ENCODE results near the gene RIMBP2.

The RIMBP2 gene

GRCh38 chr12:130709971-130710732, 5.9 kb downstream of the RIMBP2 start:
- DNase-seq (ENCODE audit: low read depth): no peak
- no peak overlapping the region for H3K4me3 ChIP-seq (ENCODE audit: low read depth, low read length)
- TF ChIP-seq MYC (IDR thresholded peaks at IDR 0.05; ENCODE audit: low read depth, low read length): no peak
- no peak for TF ChIP-seq POLR2A (IDR thresholded peaks at IDR 0.05; ENCODE audit: extremely low read depth, insufficient read length)
- no peak for TF ChIP-seq CTCF (IDR thresholded peaks at IDR 0.05; ENCODE audit: low read depth, low read length)
- no peak for TF ChIP-seq MAX (IDR thresholded peaks at IDR 0.05; ENCODE audit: low read depth, low read length)

- no peak for DNase-seq (ENCODE audit: low read depth)
- no peak for TF ChIP-seq MAX (IDR thresholded peaks at IDR 0.05; ENCODE audit: low read depth, low read length)
- TF ChIP-seq CTCF (IDR thresholded peaks at IDR 0.05; ENCODE audit: low read depth, low read length): no peak
- no peak for TF ChIP-seq POLR2A (IDR thresholded peaks at IDR 0.05; ENCODE audit: extremely low read depth, insufficient read length)
- no peak for TF ChIP-seq MYC (IDR thresholded peaks at IDR 0.05; ENCODE audit: low read depth, low read length)
- H3K4me3 ChIP-seq (ENCODE audit: low read depth, low read length): no peak overlapping the region
These were observed 6.7 kb downstream of the RIMBP2 start for GRCh38 chr12:130709151-130709970.

GRCh38 chr12:130708648-130709047, 7.5 kb downstream of the RIMBP2 start:
- TF ChIP-seq MYC (IDR thresholded peaks at IDR 0.05; ENCODE audit: low read depth, low read length): no peak
- no peak overlapping the region for H3K4me3 ChIP-seq (ENCODE audit: low read depth, low read length)
- no peak for DNase-seq (ENCODE audit: low read depth)

- H3K4me3 ChIP-seq (ENCODE audit: low read depth, low read length): no peak overlapping the region
- TF ChIP-seq POLR2A (IDR thresholded peaks at IDR 0.05; ENCODE audit: extremely low read depth, insufficient read length) (no peak), MAX (IDR thresholded peaks at IDR 0.05; ENCODE audit: low read depth, low read length) (no peak), CTCF (IDR thresholded peaks at IDR 0.05; ENCODE audit: low read depth, low read length) (no peak), MYC (IDR thresholded peaks at IDR 0.05; ENCODE audit: low read depth, low read length) (no peak)
- DNase-seq (ENCODE audit: low read depth): no peak
These were observed 8.6 kb downstream of the RIMBP2 start for GRCh38 chr12:130707571-130707891.

- TF ChIP-seq CTCF (IDR thresholded peaks at IDR 0.05; ENCODE audit: low read depth, low read length) (no peak), MYC (IDR thresholded peaks at IDR 0.05; ENCODE audit: low read depth, low read length) (no peak), MAX (IDR thresholded peaks at IDR 0.05; ENCODE audit: low read depth, low read length) (no peak), POLR2A (IDR thresholded peaks at IDR 0.05; ENCODE audit: extremely low read depth, insufficient read length) (no peak)
- DNase-seq (ENCODE audit: low read depth): no peak
- no peak overlapping the region for H3K4me3 ChIP-seq (ENCODE audit: low read depth, low read length)
These were observed 9.1 kb downstream of the RIMBP2 start for GRCh38 chr12:130706885-130707570.

- DNase-seq (ENCODE audit: low read depth): no peak
- no peak overlapping the region for H3K4me3 ChIP-seq (ENCODE audit: low read depth, low read length)
- TF ChIP-seq MAX (IDR thresholded peaks at IDR 0.05; ENCODE audit: low read depth, low read length) (no peak), CTCF (IDR thresholded peaks at IDR 0.05; ENCODE audit: low read depth, low read length) (no peak), MYC (IDR thresholded peaks at IDR 0.05; ENCODE audit: low read depth, low read length) (no peak), POLR2A (IDR thresholded peaks at IDR 0.05; ENCODE audit: extremely low read depth, insufficient read length) (no peak)
These were observed 9.8 kb downstream of the RIMBP2 start for GRCh38 chr12:130706311-130706710.
